HG03039 (cell line): ENCODE data around the gene TRIM43.
"Not testable (repeated sequence)": the region's sequence is repeated elsewhere in the genome, so short reads cannot be mapped to it uniquely, and the experiment has no call there.

Experiments used
- ATAC-seq: cut with Tn5 transposase; IDR thresholded peaks from one replicate; pipeline ENCODE4 v1.9.1; 2021; ENCODE audit warnings: mild to moderate bottlenecking, moderate library complexity; ENCODE audit not compliant: unreplicated experiment

Gene TRIM43

GRCh38 chr2:95640515-95641288, 48.9 kb downstream of the TRIM43 start:
- ATAC-seq = not testable (repeated sequence)

GRCh38 chr2:95641289-95641575, 49.4 kb downstream of the TRIM43 start:
- not testable (repeated sequence) for ATAC-seq

DNA sequence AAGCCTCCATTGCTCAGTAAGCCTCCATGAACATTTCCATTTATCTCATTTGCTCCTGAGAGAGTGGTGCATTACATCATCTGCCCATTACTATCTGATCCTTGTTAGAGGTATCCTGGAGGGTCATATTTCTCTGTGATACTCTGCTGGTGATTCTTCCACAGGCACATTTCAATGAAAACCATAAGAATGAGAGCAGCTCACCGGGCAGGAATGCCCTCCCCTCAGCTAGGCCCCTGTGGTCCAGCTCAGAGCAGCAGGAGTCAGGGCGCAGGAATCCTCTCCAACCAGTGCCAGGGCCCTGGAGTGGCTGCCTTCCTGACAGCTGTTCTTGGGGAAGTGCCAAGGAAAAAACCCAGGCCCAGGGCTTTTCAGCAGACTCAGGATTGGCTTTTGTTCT, 50.0 kb downstream of the TRIM43 start:
- not testable (repeated sequence) for ATAC-seq

DNA sequence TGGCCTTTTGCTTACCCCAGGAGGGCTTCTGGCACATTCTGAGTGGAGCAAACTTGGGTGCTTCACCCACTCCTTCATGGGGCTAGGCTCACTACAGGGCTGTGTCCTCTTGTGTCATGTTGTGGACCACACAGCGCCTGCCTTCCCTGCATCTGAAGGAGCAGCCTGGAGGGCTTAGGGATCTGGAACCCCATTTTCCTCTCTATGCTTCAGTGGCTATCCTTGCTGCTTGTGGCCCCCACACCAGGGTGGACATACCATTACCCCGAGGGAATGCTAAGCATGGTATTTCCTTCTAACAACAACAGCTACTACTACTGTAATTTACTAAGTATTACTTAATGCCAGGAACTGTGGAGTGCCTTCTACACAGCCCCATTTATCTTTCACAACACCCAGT, 50.6 kb downstream of the TRIM43 start:
- not testable (repeated sequence) for ATAC-seq

DNA sequence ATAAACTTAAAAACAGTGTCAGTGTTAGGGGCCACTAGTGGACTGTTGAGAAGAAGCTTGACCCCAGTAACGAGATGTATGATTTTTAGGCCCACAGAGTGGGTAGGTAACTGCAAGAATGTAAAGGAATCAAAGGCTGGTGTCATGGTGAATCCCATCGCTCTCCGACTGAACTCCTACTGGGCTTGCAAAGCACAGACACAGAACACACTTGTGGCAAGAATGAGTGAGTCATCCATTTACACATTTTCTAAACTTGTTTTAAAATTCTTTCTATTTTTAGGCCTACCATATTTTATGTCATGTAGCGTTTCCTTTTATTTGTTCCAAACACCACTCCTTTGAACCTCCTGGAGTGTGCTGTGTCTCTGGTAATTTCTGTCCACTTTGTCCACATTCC, 51.1 kb downstream of the TRIM43 start:
- not testable (repeated sequence) for ATAC-seq

DNA sequence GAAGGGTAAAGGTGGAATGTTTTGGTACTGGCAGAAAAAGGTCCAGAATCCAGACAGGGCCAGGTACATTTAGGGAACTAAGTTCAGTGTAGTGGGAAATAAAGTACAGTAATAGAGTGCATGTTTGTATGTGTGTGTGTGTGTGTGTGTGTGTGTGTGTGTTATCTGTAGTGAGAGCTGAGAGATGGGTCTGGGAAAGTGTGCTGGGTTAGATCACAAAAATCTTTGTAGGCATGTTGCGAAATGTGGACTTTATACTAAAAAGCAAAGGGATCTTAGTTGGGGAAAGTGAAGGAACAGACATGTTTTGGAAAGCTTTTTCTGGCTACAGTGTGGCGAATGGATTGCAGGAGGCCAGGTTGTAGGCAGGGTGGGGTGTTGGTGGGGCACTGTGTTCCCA, 53.5 kb downstream of the TRIM43 start:
- ATAC-seq = not testable (repeated sequence)

- ATAC-seq = not testable (repeated sequence)
Observed at GRCh38 chr2:95646274-95646994, 54.6 kb downstream of the TRIM43 start.

GRCh38 chr2:95648894-95649544, 57.2 kb downstream of the TRIM43 start:
- ATAC-seq = not testable (repeated sequence)
